ENCODE measurements around the gene RGMB.
A peak's percentile ranks its signal among the peaks of the same experiment; 100 is the strongest.

The RGMB gene

GRCh38 chr5:98774192-98775033, 950 bp downstream of the RGMB start:
- Mint-ChIP-seq H3K36me3 (peaks cover 3% of the 10 kb centered on the region), H3K4me1 (peaks cover 65% of the 10 kb centered on the region), H3K27me3 (no peaks in the 10 kb centered on the region), H3K27ac (peak overlapping the region; percentile 92), H3K4me3 (peak overlapping the region; percentile 98), H3K9me3 (no peaks in the 10 kb centered on the region)

DNA sequence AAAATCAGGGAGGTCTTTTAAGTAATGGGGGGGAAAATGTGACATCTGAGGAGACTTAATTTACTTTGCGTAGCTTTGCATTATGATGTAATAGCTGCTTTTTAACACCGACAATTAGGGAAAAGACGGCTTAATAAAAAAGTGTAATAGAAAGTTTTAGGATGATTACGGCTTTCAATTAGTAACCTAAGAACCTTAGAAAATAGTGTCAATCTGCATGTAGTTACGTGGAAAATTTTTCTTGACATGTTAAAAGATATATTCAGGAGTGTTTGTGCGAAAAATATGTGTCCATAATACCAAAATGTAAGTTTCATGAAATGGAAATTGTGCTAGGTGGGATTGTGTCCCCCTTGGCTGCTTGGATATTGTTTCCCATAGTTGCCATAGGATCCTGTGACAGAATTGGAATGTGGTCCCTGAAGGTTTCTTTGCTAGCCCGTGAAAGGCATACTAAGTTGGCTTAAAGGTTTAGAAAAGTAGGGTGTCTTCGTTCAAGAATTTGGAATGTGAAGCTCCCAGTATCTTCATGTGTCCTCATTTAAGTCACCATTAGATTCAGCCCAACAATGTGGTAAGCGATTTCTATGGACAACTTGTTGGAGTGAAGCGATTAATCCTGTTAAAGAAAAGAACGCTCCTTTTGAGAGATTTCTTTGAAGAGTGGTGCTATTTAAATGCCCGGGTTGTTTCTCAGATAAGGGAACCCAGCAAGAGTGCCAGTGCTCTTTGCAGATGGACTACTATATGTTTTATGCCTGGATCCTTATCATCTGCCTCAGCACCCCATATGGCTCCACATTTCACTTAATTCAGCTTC, 2.0 kb downstream of the RGMB start:
- Mint-ChIP-seq H3K27ac (peak overlapping the region; percentile 92), H3K27me3 (no peaks in the 10 kb centered on the region), H3K9me3 (no peaks in the 10 kb centered on the region), H3K4me1 (peaks cover 68% of the 10 kb centered on the region), H3K4me3 (peak overlapping the region; percentile 98), H3K36me3 (peaks cover 6% of the 10 kb centered on the region)

DNA sequence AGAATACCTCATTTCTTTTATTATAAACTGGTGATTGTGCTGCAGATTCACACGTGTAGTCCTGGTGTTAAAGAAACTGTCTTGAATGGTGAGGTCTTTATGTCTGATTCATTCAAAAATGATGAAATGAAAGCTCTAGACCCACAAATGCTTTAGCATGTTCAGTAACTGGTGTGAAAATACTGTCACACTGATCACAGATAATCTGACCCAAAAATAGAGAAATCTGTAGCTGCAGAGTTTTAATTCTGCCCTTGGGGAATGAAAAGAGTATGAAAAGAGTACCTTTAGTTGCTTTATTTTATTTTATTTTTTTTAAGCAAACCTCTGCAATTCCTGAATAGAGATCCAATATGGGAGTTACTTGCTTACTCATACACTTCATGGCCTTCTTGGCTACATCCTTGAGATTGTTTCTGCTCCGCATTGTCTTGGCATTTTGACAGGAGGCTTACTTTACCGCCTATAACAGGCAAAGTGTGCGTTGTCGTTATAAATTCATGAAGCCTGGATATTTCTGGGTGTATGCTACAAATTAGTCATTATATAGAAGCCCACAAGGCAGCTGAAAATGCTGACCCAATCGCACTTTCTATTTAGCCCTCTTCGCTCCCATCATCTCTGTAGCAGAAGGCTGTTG, 2.7 kb downstream of the RGMB start:
- no peaks in the 10 kb centered on the region for H3K9me3 Mint-ChIP-seq
- no peaks in the 10 kb centered on the region for H3K27me3 Mint-ChIP-seq
- no peak overlapping the region for H3K27ac Mint-ChIP-seq
- peaks cover 70% of the 10 kb centered on the region for H3K4me1 Mint-ChIP-seq
- peak overlapping the region; percentile 42 for H3K4me3 Mint-ChIP-seq
- peaks cover 8% of the 10 kb centered on the region for H3K36me3 Mint-ChIP-seq

GRCh38 chr5:98777295-98777694, 3.8 kb downstream of the RGMB start:
- Mint-ChIP-seq H3K27ac (no peak overlapping the region), H3K9me3 (no peaks in the 10 kb centered on the region), H3K4me3 (no peak overlapping the region), H3K36me3 (peaks cover 10% of the 10 kb centered on the region), H3K4me1 (peaks cover 63% of the 10 kb centered on the region), H3K27me3 (no peaks in the 10 kb centered on the region)

- Mint-ChIP-seq H3K27ac (no peak overlapping the region), H3K4me3 (no peak overlapping the region), H3K27me3 (no peaks in the 10 kb centered on the region), H3K4me1 (peaks cover 68% of the 10 kb centered on the region), H3K9me3 (no peaks in the 10 kb centered on the region), H3K36me3 (peaks cover 14% of the 10 kb centered on the region)
Measured at GRCh38 chr5:98779264-98779877, 5.9 kb downstream of the RGMB start.

- H3K9me3 Mint-ChIP-seq, result no peaks in the 10 kb centered on the region
- H3K27me3 Mint-ChIP-seq, result no peaks in the 10 kb centered on the region
- peak overlapping the region; percentile 17 for H3K27ac Mint-ChIP-seq
- peaks cover 14% of the 10 kb centered on the region for H3K36me3 Mint-ChIP-seq
- H3K4me3 Mint-ChIP-seq, result no peak overlapping the region
- H3K4me1 Mint-ChIP-seq, result peaks cover 68% of the 10 kb centered on the region
Measured at GRCh38 chr5:98780390-98780789, 6.9 kb downstream of the RGMB start.

DNA sequence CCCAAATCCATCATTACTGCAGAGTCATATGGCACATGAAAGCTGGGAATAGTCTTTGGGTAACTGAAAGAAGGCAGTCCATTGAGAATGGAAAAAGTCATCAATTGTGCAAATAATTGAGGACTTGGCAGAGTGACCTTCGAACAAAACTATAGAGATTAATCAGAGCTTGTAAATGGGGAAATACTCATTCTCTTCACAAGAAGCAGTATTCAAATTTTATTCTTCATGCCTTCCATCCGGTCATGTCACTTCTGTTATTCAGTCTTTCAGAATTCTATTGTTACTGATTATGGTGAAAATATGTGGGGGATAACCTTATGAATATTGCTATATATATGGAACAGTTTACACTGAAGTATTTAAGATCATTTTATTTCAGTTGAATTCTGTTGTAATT, 8.1 kb downstream of the RGMB start:
- H3K9me3 Mint-ChIP-seq, result no peaks in the 10 kb centered on the region
- H3K27ac Mint-ChIP-seq, result no peak overlapping the region
- no peaks in the 10 kb centered on the region for H3K27me3 Mint-ChIP-seq
- peaks cover 68% of the 10 kb centered on the region for H3K4me1 Mint-ChIP-seq
- H3K36me3 Mint-ChIP-seq, result peaks cover 13% of the 10 kb centered on the region
- no peak overlapping the region for H3K4me3 Mint-ChIP-seq

- Mint-ChIP-seq H3K36me3 (peaks cover 13% of the 10 kb centered on the region), H3K4me3 (no peak overlapping the region), H3K9me3 (no peaks in the 10 kb centered on the region), H3K27me3 (no peaks in the 10 kb centered on the region), H3K4me1 (peaks cover 70% of the 10 kb centered on the region), H3K27ac (no peak overlapping the region)
Measured at GRCh38 chr5:98781964-98782363, 8.5 kb downstream of the RGMB start.

DNA sequence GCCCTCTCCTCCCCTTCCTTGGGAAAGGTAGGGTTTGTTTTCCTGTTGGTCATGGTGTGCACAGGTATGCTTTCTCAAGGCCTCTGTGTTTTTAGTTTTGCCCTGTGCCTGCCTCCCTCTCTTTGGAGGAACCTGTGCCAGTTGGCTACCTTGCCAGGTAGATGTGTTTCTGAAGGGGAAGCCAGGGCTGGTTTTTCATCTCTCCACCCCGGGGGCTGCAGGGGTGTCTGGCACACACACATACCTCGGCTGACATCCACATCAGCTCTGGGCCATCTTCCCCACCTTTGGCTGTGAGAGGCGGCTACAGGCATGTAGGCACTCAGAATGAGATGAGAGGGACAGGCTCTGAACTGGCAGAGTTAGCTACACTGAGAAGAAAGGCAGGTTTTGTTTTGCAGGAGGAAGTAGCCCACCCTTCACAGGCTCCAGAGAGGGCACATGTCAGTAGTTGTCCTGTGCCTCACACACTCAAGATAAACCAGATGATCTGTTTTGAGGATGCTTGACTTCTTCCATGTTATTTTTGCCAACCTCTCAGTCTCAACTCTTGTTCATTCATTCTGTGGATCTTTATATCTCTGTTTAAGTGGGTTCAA, 9.7 kb downstream of the RGMB start:
- H3K36me3 Mint-ChIP-seq, result peaks cover 11% of the 10 kb centered on the region
- H3K27me3 Mint-ChIP-seq, result no peaks in the 10 kb centered on the region
- H3K27ac Mint-ChIP-seq, result no peak overlapping the region
- no peaks in the 10 kb centered on the region for H3K9me3 Mint-ChIP-seq
- no peak overlapping the region for H3K4me3 Mint-ChIP-seq
- H3K4me1 Mint-ChIP-seq, result peaks cover 71% of the 10 kb centered on the region

DNA sequence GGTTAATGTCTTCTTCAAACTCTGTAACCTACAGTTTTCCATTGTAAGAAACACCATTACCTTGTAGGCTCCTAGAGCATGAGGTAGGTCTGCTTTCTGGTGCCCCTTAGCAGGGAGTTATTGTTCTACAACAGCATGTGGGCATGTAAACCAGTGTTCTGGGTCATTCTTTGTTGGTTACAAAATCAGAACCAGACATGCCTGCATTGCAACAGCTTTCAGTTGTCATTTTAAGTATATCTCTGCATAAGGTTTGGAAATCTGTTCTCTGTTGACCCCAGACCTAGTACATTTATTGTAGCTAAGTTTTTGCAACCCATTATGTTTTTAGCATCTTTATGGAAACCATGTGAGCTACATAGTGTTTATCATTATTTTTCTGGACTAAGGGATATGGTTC, 10.9 kb downstream of the RGMB start:
- Mint-ChIP-seq H3K9me3 (no peaks in the 10 kb centered on the region), H3K36me3 (peaks cover 11% of the 10 kb centered on the region), H3K27ac (no peak overlapping the region), H3K4me3 (no peak overlapping the region), H3K27me3 (no peaks in the 10 kb centered on the region), H3K4me1 (peaks cover 70% of the 10 kb centered on the region)

GRCh38 chr5:98785244-98785643, 11.8 kb downstream of the RGMB start:
- H3K36me3 Mint-ChIP-seq, result peaks cover 10% of the 10 kb centered on the region

GRCh38 chr5:98786191-98786853, 12.9 kb downstream of the RGMB start:
- peaks cover 69% of the 10 kb centered on the region for H3K4me1 Mint-ChIP-seq
- H3K4me3 Mint-ChIP-seq, result no peak overlapping the region
- H3K27me3 Mint-ChIP-seq, result no peaks in the 10 kb centered on the region
- no peaks in the 10 kb centered on the region for H3K9me3 Mint-ChIP-seq
- H3K36me3 Mint-ChIP-seq, result peaks cover 6% of the 10 kb centered on the region
- H3K27ac Mint-ChIP-seq, result peak overlapping the region; percentile 25

More at GRCh38 chr5:98785244-98785643, 11.8 kb downstream of the RGMB start:
- Mint-ChIP-seq H3K27ac (no peak overlapping the region), H3K9me3 (no peaks in the 10 kb centered on the region), H3K4me3 (no peak overlapping the region), H3K27me3 (no peaks in the 10 kb centered on the region), H3K4me1 (peaks cover 76% of the 10 kb centered on the region)

DNA sequence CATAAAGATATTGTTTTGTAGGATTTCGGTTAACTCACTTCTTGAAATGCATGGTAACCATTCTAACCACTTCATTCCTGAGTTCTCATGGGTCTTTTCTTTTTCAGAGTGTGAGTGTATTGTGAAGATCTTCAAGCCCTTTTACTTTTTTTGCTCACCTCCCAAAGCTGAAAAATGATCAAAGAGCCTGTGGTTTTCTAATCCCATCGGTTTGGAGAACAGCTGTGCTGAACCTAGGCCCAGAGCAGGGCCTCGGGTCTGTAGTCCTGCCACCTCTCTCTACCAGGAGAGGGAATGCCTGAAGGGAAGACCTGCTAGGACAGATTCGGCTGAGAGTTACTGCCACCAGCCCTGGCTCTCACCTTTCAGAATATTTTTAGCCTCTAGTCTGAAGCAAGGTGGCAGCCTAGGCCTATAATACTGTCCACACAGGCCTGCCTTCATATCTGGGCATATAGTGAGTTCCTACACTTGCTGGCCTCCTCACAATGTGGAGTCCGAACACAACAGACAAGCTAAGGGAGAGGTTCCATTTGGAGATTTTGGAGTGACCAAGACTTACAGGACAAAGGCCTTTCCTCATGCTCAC, 13.8 kb downstream of the RGMB start:
- H3K27ac Mint-ChIP-seq, result no peak overlapping the region
- H3K9me3 Mint-ChIP-seq, result no peaks in the 10 kb centered on the region
- peaks cover 64% of the 10 kb centered on the region for H3K4me1 Mint-ChIP-seq
- H3K27me3 Mint-ChIP-seq, result no peaks in the 10 kb centered on the region
- H3K36me3 Mint-ChIP-seq, result peaks cover 5% of the 10 kb centered on the region
- H3K4me3 Mint-ChIP-seq, result no peak overlapping the region

- Mint-ChIP-seq H3K4me1 (peaks cover 52% of the 10 kb centered on the region), H3K9me3 (no peaks in the 10 kb centered on the region), H3K4me3 (no peak overlapping the region), H3K27me3 (no peaks in the 10 kb centered on the region), H3K27ac (no peak overlapping the region), H3K36me3 (peaks cover 3% of the 10 kb centered on the region)
Measured at GRCh38 chr5:98789029-98789428, 15.6 kb downstream of the RGMB start.

Measured in activated naive CD4-positive, alpha-beta T cell treated with anti-CD3 and anti-CD28 coated beads, Interleukin-2, amount 50 U/mL, for 24 hours (primary cell).